GM19043 (cell line): ENCODE measurements around the gene NKPD1.

ENCODE experiments used
- ATAC-seq: cut with Tn5 transposase; IDR thresholded peaks from one replicate; pipeline ENCODE4 v1.9.1; 2021; ENCODE audit warnings: low read depth; ENCODE audit not compliant: unreplicated experiment

Gene NKPD1

GRCh38 chr19:45142016-45142725 lies 18.6 kb downstream of the NKPD1 start:
- no peak for ATAC-seq

- no peak for ATAC-seq
These were observed 19.4 kb downstream of the NKPD1 start for GRCh38 chr19:45141203-45141900.

- ATAC-seq: no peak
These were observed 20.2 kb downstream of the NKPD1 start for GRCh38 chr19:45140533-45140932.

GRCh38 chr19:45140144-45140503 lies 20.7 kb downstream of the NKPD1 start:
- no peak for ATAC-seq

- ATAC-seq: no peak
These were observed 21.3 kb downstream of the NKPD1 start for GRCh38 chr19:45139286-45140143.

GRCh38 chr19:45138303-45138751 lies 22.5 kb downstream of the NKPD1 start:
- no peak for ATAC-seq

- ATAC-seq: peak; percentile 67
These were observed 23.5 kb downstream of the NKPD1 start for GRCh38 chr19:45137179-45137761.

- ATAC-seq: no peak
These were observed 24.1 kb downstream of the NKPD1 start for GRCh38 chr19:45136507-45137178.

- ATAC-seq: no peak
These were observed 25.5 kb downstream of the NKPD1 start for GRCh38 chr19:45135176-45135885.

- no peak for ATAC-seq
These were observed 27.1 kb downstream of the NKPD1 start for GRCh38 chr19:45133661-45134060.

- no peak for ATAC-seq
These were observed 29.7 kb downstream of the NKPD1 start for GRCh38 chr19:45130888-45131615.

GRCh38 chr19:45130236-45130635 lies 30.5 kb downstream of the NKPD1 start:
- ATAC-seq: no peak

GRCh38 chr19:45128806-45129205 lies 32.0 kb downstream of the NKPD1 start:
- no peak for ATAC-seq

- no peak for ATAC-seq
These were observed 32.6 kb downstream of the NKPD1 start for GRCh38 chr19:45128146-45128545.

GRCh38 chr19:45126654-45127053 lies 34.1 kb downstream of the NKPD1 start:
- no peak for ATAC-seq

GRCh38 chr19:45125975-45126493 lies 34.7 kb downstream of the NKPD1 start:
- ATAC-seq: no peak

- no peak for ATAC-seq
These were observed 35.4 kb downstream of the NKPD1 start for GRCh38 chr19:45125360-45125759.

- ATAC-seq: no peak
These were observed 36.8 kb downstream of the NKPD1 start for GRCh38 chr19:45124021-45124420.

GRCh38 chr19:45123440-45123850 lies 37.3 kb downstream of the NKPD1 start:
- ATAC-seq: no peak
